Stimulated activated CD8-positive, alpha-beta memory T cell treated with anti-CD3 and anti-CD28 coated beads, Interleukin-12 subunit alpha, Interleukin-12 subunit beta, amount 100 ng/mL, for 24 hours (primary cell): ENCODE results near the gene GNG11.
"Not testable (repeated sequence)": the region's sequence is repeated elsewhere in the genome, so short reads cannot be mapped to it uniquely, and the experiment has no call there.

Source experiments
- DNase-seq: peaks from one replicate; pipeline ENCODE4 v3.0.0-alpha.2; 2020; ENCODE audit errors: extremely low read depth

GNG11 gene

DNA sequence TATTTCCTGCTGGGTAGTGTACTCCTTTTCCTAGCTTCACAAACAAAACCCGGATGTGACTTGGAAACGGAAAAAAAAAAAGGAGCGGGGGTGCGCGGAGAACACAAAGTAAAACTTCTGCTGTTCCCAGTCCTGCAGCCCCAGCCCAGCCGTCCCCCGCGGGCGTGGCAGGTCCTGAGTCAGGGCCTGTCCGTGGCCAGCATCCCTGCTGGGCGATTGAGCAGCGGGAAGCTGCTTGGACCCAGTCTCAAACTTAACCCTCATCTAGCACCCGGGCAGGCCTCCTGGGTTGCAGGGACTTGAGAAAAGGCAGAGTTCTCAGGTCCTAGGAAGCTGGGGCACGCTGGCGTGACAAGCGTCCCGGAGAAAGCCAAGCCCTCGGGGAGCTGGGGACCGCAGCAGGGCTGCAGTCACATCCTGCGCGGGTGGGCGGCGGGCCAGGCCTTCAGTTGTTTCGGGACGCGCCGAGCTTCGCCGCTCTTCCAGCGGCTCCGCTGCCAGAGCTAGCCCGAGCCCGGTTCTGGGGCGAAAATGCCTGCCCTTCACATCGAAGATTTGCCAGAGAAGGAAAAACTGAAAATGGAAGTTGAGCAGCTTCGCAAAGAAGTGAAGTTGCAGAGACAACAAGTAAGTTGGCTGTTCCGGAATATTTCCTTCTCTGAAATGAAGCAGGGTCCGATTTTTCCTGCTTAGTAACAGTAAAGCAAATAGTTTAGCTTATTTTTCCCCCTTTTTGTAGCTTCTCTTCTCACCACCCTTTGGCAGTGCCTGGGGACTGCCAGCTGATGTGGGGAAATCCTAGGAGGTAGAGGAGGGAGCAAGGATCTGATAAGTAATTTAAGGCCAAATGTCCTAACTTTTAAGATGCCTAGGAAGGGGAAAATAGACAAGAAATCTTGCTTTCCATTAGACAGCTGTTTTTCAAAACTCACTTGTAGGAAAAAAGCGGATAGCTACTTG is at the start of gene GNG11:
Gene GNG11 (plus strand): TSS at position 129 of the 960 bp plus-strand sequence. CDS start 403 bp downstream, at position 532.
- DNase-seq = peak; percentile 1

DNA sequence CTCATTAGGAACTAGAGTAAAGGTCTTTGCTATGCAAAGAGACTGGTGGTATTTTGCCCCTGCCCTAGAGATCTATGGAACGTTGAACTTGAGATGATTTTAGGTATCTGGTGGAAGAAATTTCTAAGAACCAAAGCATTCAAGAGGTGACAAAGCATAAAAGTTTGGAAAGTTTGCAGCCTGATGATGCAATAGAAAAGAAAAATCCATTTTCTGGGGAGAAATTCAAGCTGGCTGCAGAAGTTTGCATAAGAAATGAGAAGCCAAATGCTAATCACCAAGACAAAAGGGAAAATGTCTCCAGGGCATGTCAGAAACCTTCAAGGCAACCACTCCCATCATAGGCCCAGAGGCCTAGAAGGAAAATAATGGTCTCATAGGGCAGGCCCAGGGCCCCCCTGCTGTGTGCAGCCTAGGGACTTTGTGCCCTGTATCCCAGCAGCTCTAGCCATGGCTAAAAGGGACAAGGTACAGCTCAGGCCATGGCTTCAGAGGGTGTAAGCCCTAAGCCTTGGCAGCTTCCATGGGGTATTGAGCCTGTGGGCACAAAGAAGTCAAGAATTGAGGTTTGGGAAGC is 47.4 kb upstream of the GNG11 start:
- no peak for DNase-seq

DNA sequence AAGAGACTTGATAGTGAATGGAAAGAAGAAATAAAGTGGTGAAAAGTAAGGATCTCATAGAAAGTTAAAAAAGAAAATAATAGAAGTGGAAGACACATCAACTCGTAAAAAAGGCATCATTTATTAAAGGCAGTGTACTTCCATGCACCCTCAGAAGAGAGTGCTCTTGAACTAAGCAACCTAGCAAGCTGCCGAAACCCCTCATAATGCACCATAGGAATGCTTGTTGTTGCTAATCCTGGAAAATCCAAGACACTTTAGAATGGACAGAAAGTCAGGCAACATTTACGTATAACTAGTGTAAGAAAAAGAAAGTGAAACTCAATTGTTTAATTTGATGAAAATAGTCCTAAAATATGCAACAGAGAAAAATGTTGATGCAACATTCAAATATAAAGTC is 43.8 kb upstream of the GNG11 start:
- no peak for DNase-seq

DNA sequence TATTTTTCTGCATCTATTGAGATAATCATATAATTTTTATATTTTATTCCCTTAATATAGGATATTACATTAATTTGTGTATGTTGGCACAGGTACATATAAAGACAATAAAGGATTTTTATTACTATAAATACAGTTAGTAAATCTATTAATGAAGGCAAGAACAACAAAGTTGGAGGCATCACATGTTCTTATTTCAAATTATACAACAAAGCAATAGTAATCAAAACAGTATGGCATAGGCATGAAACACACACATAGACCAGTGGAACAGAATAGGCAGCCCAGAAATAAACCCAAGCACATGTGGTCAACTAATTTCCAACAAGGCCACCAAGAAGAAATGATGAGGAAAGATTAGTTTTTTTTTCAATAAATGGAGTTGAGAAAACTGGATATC is 42.2 kb upstream of the GNG11 start:
- DNase-seq = no peak

DNA sequence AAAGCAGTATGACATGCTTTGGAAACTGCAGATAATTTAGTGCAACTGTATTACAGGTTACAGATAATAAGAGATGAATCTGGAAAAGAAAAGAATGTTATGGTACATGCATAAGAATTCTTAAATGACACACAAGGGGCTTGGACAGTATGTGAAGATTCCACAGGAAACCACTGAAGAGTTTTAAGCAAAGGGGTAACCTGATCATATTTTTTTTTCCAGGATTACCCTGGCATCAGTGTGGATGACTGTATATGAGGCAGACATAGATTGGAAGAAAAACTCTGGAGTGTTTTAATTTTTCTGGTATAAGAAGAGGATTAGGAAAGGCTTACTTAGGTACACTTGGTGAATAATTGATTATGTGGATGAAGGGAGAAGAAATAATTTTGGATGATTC is 39.1 kb upstream of the GNG11 start:
- no peak for DNase-seq

DNA sequence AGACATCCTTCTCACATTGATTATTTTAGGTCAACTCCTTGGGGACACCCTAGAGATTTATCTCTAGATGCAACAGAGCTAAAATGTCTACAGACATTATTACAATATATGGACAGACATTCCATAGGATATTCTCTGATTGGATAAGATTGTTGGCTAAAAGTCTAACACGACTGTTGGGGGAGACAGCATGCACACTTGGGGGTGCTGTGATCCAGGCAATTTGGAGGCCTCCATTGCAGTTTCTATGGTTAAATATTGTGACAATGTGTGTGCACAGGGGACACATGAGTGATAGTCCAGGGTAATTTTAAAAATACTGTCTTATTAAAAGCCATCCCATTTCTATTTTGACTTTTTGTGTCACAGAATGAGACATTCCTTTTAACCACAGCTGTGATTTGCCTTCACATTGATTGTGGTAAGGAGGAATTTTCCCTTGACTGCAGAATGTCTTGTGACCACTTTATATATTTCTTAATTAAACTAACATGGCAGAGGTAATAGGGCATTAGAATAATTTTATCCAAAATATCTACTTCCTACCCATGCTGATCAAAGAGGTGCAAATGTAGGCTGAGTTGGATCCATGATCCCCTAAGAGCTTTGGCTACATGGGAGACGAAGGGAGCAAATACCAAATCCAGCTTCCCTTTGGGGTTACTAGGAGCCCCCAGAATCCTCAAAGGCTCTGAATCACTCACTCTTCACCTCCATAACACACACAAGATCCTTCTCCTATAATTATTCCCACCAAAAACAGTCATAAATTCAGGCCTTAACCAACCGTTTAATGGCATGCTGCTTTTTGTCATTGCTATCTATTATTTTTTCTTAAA is 38.2 kb upstream of the GNG11 start:
- no peak for DNase-seq

DNA sequence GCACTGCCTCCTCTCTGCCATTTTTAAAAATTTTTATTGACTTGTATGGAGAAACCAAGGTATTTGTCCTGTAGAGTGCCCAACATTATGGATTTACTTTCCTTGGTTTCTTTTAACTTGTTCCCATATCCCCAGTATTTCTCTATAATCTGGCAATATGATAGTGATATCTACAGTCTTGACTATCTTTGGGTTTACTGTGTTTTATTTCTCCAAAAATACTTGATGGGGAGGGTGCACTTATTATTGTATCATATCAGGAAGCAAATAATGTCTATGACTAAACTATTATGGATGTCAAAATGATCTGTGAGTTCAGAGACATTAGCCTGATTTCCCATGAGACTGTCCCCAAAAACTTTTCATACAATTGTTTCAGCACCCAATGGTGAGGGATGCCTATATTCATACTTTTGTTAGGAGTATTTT is 37.6 kb upstream of the GNG11 start:
- no peak for DNase-seq

DNA sequence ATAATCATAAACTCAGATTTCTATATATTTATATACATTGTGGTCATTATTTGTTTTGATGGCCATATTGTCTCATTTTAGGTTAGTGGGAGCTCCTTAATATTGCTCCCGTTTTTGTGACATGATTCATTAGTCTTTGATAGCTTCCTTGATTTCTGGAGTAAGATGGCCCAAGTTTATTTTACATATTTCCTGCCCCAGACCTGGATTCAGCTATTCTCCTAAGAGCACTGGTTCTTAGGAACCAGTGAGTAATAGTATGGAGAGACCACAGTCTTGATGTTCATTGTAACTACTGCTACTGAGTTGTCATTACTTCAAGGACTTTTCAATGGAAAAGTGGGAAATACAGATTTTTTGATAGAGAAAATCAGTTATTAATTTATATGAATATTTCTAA is 37.0 kb upstream of the GNG11 start:
- no peak for DNase-seq

DNA sequence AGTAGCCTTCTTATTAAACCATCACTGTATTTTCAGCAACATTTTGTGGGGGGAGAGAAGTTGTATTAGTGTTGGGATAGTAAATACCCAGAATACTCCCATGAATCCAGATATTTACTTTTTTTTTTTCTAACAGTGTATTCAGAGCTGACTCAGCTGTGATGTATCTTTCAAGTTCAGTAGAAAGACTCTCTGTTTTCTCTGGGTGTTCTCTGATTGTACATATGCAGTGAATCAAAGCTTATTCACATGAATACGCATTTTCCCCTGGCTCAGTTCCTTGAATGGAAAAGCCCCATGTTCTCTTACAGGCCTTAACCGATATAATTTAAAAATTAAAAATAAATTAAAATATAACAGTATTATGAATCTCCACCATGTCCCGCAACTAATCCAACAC is 32.3 kb upstream of the GNG11 start:
- DNase-seq = no peak

DNA sequence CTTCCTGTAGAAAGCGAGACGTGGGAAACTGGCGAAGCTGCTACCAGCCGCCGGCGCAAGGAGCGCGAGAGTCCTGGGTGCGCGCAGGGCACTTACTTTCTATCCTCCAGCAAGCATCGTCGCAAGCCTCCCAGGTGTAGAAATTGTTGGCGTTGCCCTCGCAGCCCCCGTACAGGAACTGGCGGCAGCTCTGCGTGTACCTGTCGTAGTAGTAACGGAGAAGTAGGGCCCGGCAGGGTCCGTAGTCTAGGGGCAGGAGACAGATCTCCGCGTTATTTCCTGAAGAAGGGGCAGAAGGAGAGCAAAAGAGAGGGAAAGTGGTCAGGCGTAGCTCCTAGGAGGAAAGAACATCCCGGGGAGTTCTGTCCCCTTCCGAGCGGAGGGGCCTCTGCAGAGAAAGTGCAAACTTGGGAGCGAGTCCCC is 31.5 kb upstream of the GNG11 start:
- DNase-seq = no peak

DNA sequence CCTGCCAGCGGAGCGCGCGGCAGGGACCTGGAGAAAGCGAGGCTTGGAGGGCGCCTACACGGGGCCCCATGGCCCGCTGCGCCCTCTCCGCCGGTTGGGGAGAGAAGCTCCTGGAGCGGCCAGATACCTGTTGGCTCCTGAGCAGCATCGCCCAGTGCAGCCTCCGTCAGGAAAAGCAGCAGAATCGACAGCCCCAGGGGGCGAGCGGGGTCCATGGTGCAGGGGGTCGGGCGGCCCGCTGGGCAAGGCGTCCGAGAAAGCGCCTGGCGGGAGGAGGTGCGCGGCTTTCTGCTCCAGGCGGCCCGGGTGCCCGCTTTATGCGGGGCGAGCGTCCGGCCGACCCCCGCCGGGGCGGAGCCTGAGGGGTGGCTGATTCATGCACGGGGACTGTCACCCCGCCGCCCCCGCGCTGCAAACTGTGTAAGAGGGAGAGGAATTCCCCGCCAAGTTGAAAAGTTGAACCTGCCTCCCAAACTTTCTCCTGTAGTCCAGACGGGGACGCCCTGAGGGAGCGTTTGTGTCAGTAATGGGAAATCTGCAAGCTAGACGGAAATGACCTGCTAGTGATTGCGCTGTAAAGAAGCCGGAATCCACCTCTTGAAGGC is 31.0 kb upstream of the GNG11 start, which contains the start of gene TFPI2:
Gene TFPI2 (minus strand): TSS at position 290 of the 605 bp plus-strand sequence. CDS start 75 bp downstream, at position 215.
- DNase-seq = no peak

DNA sequence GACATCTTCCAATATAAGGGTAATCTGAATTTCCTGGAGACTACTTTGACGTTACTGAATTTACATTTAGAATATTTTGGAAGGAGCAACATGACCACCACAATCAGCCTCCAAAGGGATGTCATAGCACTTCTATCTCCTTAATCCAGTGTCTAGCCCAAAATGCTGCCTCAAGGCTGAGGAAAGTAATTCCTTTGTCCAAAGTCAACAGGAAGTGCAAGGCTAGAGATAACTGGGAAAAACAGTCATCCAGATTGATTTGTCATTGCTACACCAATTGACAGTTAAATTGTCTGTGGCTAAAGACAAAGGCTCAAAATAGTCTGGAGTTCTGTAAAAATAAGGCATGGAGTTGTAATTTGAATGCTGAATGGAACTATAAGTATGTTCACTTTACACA is 27.1 kb upstream of the GNG11 start:
- no peak for DNase-seq

DNA sequence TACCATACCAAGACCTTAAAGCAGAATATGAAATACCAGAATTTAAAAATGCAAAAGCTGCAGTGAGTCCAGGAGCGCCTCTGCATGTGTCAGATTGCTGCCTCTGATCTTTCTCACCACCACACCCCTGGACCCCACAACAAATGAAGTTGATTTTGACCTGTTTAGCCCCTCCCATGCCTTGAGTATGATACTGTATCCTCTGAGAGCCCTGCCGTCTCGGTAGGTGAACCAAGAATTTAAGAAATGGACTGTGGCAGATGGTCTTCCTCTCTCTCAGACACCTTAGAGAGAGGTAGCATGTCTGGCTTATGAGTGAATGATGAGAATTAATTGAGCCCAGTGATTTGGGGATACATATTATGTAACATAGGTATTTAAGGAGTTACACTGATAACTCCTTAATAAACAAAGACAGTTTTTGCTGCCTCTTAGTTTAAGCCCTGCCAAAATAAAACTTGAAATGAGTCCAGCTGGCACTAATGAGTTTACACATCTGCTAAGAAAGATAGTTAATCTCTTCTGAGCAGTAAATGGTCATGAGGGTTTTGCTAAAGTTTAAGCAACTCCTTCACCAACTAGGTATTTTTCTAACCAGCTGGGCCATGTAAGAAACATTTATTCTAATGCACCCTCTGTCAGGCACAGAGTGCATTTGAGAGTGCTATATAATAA is 26.4 kb upstream of the GNG11 start:
- DNase-seq = no peak

DNA sequence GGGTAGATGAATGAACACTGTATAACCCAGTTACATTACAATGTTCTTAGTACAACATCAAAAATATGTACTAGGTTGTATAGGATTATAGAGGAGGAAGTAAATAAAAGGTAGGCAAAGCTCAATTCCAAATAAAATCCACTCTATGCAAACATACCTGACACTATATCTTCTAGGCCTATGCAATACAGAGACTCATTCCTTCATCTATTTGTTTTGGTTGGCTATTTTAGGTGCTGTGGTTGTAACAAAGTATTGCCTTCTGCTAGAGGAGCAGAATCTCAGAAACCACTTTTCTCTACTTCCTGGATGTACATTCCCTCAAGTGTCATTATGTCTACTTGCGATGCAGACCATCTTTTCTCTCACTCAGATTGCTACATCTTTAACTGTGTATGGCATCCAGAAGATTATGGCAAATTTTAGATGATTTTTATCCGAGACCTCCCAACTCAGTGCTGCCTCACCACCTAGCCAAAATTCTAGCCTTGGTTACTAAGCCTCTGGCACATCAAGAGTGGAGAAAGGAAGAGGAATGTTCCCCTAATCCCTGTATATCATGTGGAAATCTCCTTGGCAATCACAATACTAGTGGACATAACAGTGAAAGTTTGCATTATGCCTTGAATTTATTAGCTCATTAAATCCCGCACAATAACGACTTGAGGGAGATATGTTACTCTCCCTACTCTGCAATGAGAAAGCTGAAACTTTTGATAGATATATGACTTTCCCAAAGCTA is 25.5 kb upstream of the GNG11 start:
- DNase-seq = no peak

DNA sequence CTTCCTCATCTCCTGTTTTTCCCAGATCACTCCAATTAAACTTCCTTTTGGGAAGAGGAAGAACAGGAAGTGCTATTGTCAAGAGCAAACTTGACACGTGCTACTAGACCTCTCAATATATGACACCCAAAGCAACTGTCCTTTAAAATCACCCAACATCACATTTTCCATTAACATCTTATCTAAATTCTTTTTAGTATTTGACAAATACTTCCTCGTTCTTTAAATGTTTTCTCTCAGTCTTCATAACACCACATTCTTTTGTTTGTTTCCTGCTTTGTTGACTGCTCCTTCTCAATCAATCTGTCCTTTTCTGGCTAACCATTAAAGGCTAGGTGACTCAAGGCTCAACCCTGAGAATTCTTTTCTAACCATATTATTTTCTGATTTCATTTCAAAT is 23.9 kb upstream of the GNG11 start:
- no peak for DNase-seq

DNA sequence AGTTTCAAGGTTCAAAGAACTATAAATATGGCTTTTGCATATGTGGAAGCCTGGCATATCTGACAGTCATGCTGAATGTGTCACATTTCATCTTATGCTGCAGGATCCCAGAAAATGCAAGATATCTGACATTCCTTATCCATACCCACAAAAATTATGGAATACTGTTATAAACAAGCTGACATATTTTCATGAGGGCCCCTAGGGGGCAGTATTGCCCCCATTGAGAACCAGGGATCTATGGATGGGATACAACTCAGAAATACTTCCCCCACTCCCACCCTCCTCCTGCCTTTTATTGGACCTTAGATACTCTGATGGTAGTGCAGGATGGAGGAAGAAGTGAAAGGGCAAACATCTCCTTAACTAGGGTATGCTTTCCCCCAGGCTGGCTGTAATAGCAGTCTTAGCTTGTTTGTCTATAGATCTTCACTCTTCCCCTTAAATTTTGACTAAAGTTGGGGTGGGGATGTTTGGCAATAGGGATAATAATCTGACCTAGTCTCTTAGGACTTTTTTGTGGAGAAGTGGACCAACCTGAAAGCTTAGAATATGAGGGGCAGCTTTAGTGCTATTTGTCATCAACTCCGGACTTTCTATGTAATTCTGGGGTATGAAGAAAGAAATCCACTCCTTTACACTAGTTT is 18.6 kb upstream of the GNG11 start:
- no peak for DNase-seq

DNA sequence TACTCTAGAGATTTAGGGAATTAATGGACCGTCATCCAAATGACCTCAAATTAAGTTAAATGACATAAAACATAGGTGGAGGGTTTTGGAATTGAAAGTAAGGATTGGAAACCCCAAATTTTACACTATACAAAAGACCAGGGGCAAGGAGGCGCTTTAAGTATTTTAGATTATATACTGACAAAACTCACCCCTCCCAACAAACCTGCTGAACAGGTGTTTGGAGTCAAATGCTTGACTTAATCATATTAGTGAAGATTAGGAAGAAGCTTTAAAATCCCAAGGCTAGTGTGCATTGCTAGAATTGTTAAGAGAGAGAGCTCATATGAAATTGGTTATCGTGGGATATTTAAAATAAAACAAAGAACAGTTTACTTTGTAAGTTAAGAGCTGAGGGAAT is 15.3 kb upstream of the GNG11 start, which contains the start of gene GNGT1:
Gene GNGT1 (plus strand): TSS at position 301 of the 400 bp plus-strand sequence. CDS start 180 bp downstream, outside the sequence.
- DNase-seq = no peak

DNA sequence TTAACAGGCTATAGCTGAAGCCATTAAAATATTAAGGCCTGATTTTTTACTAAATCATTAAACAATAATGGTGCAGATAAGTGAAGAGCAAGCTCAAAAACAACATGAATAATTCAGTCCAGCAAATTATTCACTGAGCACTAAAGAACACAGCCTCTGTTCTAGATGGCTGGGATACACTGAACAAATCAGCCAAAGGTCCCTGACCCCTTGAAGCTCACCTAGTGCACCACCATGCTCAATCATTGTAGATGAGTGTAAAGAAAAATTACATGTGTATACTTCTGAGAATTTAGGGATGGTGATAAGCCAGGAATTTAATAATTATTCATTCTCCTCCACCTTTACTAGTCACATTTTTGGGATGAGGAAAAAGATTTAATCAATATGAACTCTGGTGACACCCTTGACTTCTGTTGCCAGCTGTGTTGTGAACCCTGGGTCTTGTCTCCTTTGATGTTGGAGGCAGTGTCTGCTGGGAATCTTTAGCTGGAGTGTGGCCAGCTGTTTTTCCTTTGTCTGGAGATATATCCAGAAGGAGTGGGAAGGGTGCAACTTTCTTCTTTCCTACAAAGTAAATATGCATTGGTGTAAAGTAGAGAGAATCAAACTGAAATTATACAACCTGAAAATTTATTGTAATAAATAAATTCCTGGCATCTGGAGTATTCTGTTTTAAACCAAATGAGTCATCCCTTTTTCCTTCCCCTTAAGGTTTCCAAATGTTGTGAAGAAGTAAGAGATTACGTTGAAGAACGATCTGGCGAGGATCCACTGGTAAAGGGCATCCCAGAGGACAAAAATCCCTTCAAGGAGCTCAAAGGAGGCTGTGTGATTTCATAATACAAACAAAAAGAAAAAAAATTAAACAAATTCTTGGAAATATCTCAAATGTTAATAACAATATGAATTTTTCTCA is 11.2 kb upstream of the GNG11 start:
- DNase-seq = no peak

DNA sequence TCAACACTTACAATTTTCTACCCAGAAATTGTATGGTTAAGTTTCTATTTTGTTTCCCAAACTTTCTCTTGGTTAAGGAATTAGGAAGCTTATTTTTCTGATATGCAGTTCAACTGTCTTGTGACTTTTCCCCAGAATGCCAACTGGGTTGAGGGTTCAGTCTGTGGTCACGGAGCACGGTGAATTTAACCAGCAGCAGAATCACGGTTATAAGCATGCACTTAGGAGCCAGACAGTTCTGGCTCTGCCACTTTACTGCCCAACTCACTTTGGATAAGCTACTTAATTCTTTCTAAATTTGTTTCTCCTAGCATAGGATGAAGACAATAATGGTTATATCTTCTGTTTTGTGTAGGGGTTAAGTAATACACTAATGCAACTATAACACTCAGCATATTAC is 10.3 kb upstream of the GNG11 start:
- not testable (repeated sequence) for DNase-seq
